GM19099 (cell line): ENCODE measurements around the gene SLC2A3.

Experiments
- POLR2A ChIP-seq: IDR thresholded peaks from 3 replicates; pipeline ENCODE4 v1.6.1; 2011; ENCODE audit warnings: low read depth; ENCODE audit not compliant: insufficient read length; ENCODE audit errors: extremely low read depth

Gene SLC2A3

GRCh38 chr12:7935590-7936581, at the start of gene SLC2A3:
TSS of gene SLC2A3 (minus strand) at chr12:7936187. CDS start at chr12:7936034, 153 bp downstream.
- peak; percentile 84 for TF ChIP-seq POLR2A

- TF ChIP-seq POLR2A, result no peak
Observed at GRCh38 chr12:7984900-7985299, 48.9 kb upstream of the SLC2A3 start.

- TF ChIP-seq POLR2A, result no peak
Observed at GRCh38 chr12:7981446-7981845, 45.5 kb upstream of the SLC2A3 start.

GRCh38 chr12:7973457-7973825, 37.5 kb upstream of the SLC2A3 start:
- no peak for TF ChIP-seq POLR2A

- no peak for TF ChIP-seq POLR2A
Observed at GRCh38 chr12:7972734-7973456, 36.9 kb upstream of the SLC2A3 start.

GRCh38 chr12:7970475-7971252, 34.7 kb upstream of the SLC2A3 start:
- peak; percentile 62 for TF ChIP-seq POLR2A

GRCh38 chr12:7966563-7966962, 30.6 kb upstream of the SLC2A3 start:
- TF ChIP-seq POLR2A, result no peak

GRCh38 chr12:7961395-7962178, 25.6 kb upstream of the SLC2A3 start:
- no peak for TF ChIP-seq POLR2A

GRCh38 chr12:7959701-7960121, 23.7 kb upstream of the SLC2A3 start:
- TF ChIP-seq POLR2A, result peak; percentile 53

GRCh38 chr12:7959278-7959677, 23.3 kb upstream of the SLC2A3 start:
- no peak for TF ChIP-seq POLR2A

GRCh38 chr12:7951671-7952070, 15.7 kb upstream of the SLC2A3 start:
- no peak for TF ChIP-seq POLR2A

GRCh38 chr12:7948589-7949260, 12.7 kb upstream of the SLC2A3 start:
- TF ChIP-seq POLR2A, result no peak

GRCh38 chr12:7947011-7947410, 11.0 kb upstream of the SLC2A3 start:
- no peak for TF ChIP-seq POLR2A

- no peak for TF ChIP-seq POLR2A
Observed at GRCh38 chr12:7940906-7941305, 4.9 kb upstream of the SLC2A3 start.
